Activated naive CD4-positive, alpha-beta T cell (primary cell): Measurements from ENCODE around the gene CTNND2.

Source experiments
- DNase-seq, 4 experiments: peaks; one replicate each; lab custom pipeline; 2025; lab: John Stamatoyannopoulos, UW

The CTNND2 gene

GRCh38 chr5:10984021-10984715, 920.1 kb downstream of the CTNND2 start:
- no peak for DNase-seq

DNA sequence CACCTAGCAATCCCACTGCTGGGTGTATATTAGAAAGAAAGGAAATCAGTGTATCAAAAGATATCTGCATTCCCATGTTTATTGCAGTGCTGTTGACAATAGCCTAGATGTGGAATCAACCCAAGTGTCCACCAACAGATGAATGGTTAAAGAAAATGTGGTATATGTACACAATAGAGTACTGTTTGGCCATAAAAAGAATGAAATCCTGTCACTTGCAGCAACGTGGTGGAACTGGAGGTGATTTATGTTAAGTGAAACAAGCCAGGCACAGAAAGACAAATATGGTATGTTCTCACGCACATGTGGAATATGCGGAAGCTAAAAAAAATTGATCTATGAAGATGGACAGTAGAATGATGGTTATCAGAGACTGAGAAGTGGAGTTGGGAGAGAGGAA, 921.6 kb downstream of the CTNND2 start:
- no peak for DNase-seq

GRCh38 chr5:10981932-10982331, 922.3 kb downstream of the CTNND2 start:
- no peak for DNase-seq

GRCh38 chr5:10977011-10977410, 927.2 kb downstream of the CTNND2 start:
- DNase-seq = no peak

- DNase-seq = no peak
Observed at GRCh38 chr5:10975945-10976344, 928.3 kb downstream of the CTNND2 start.

DNA sequence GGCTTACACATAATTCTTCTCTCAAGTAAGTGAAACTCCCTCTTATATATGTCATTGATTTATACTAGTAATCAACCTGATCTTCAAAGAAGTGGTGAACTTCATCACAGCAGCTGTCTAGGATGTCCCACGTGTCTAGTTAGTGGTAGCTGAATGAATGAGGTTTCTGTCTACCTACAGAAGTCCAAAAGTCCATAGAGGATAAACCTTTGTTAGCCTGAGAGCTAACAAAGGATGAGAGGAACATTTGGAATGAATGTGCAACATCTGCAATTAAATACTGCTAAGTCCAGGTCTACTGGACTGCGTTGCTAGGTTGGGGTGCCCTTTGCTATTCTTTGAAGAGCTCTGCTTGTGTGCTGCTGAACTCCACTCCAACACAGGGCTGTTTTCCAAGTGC, 929.4 kb downstream of the CTNND2 start:
- DNase-seq = no peak

- no peak for DNase-seq
Observed at GRCh38 chr5:10973316-10973715, 930.9 kb downstream of the CTNND2 start.

- no peak for DNase-seq
Observed at GRCh38 chr5:10969684-10970180, 934.5 kb downstream of the CTNND2 start.

- no peak for DNase-seq
Observed at GRCh38 chr5:10964806-10965205, 939.4 kb downstream of the CTNND2 start.

- DNase-seq = no peak
Observed at GRCh38 chr5:10958728-10959127, 945.5 kb downstream of the CTNND2 start.

DNA sequence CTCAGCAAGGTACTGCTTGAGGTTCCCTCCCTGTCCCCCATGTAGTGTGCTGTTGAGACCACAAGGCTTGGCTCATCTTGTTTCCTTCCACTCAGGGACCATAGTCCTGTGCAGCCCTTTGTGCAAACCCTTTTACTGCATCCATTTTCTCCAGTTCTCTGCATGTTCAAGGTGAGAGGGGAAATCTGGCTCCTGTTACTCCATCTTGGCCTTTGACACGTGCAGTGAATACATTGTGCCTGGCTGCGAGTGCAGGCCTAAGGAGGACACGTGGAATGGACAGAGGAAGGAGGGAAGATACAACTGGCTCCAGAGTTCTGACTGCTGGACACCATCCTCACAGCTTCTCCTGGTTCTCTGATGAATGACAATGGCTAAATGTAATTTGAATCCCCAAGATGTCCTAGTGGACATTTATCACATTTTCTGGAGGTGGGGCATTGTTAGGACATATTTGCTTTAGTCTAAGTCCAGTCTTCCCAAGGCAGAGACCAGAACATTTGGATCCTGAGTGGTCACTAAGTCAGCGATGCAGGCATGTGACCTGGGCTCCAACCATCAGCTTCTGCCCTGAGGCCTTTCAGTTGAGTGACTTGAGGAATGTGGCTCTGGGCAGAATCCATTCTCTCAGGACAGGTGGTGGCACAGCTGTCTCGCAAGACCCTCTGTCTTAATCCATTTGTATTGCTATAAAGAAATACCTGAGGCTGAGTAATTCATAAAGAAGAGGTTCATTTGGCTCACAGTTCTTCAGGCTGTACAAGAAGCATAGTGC, 954.2 kb downstream of the CTNND2 start:
- no peak for DNase-seq

DNA sequence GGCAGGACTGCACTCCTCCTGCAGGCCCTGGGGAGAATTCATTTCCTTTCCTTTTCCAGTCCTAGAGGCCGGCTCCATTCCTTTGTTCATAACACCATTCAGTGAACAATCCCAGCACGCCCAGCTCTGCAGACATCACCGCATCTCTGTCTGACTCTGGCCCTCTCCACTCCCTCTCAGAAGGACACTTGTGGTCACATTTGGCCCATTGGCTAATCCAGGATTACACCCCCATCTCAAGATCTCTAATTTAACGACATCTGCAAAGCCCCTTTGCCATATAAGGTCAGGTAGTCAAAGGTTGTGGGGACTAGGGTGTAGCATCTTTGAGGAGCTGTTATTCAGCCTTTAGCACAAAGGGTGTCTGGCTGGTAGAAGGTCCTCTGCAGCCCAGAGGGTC, 958.2 kb downstream of the CTNND2 start:
- DNase-seq = no peak

DNA sequence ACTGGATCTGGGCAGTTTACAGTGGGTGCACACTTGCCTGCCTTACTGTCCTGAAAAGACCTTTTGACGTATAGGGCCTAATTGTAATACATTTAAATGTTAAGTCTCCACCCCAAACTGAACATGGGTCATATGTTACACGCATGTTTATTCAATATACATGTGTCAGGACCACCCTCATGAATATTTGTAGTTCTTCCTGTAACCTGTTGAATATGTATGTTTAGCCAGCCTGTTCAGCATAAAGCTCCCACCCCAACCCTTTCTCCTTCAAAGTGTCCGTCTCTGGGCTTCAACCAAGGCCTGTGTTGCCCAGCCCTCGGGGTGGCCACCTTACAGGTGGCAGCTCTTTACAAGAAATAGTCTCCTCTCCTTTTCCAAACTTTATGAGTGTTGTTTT, 962.3 kb downstream of the CTNND2 start:
- DNase-seq = no peak

GRCh38 chr5:10936081-10936855, 968.0 kb downstream of the CTNND2 start:
- no peak for DNase-seq

GRCh38 chr5:10935536-10935935, 968.7 kb downstream of the CTNND2 start:
- no peak for DNase-seq

DNA sequence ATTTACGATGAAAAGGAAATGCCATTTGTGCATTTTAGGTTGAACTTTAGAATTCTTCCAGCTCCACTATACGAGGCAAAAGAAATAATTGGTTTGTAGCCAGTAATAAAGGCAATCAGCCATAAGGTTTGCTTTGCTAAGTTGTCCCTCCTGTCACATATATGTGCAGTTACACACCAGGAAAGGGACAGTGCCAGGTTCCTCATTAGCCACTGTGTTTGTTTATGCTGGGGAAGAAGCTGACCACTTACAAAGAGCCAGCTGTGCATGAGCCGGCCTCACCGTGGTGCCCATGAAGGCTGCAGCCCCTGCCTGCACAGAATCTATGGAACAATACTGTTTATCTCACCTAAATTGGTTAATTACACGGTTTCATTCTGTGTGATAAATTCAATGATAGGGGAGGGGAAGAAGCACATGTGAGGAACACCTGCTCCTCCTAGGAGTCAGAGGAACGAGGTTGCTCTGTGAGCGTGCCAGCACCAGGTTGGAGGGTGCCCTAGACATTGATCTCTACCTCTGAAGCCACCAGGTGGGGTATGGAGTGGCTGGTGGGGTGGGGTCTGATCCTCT, 969.4 kb downstream of the CTNND2 start:
- no peak for DNase-seq

DNA sequence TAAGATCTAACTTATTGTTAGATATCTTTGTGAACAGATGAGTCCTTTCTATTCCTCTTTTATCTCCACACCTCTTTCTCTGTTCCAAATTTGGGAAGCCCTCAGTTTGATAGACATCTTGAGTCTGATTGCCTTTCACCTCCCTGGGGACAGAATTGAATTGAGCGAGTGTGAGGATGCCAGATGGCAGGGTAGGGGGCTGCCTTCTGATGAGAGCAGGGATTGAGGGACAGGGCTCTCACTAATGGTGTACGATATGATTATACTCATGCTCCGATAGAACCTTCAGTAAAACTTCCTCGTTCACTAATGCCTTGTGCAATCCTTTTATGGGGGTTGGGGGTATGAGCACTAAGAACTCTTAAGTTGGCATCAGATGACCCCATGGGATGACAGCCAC, 971.1 kb downstream of the CTNND2 start:
- no peak for DNase-seq

GRCh38 chr5:10932426-10932825, 971.8 kb downstream of the CTNND2 start:
- DNase-seq = no peak

- DNase-seq = no peak
Observed at GRCh38 chr5:10927608-10928007, 976.6 kb downstream of the CTNND2 start.

- DNase-seq = no peak
Observed at GRCh38 chr5:10923310-10923709, 980.9 kb downstream of the CTNND2 start.
